Neural progenitor cell (in vitro differentiated cells): ENCODE results near the gene SUCLA2. TPM values are rescaled to one million over a fixed set of nuclear protein-coding genes. Genes with fewer than 3 reads are reported as not detected.

ENCODE experiments used
- DNase-seq: peaks from one replicate; pipeline ENCODE4 v3.0.0-alpha.2; 2016; ENCODE audit warnings: low spot score
- H2AFZ ChIP-seq: fragments of 200-600 bp; sonication (generic); replicated peaks from 2 replicates; pipeline ENCODE4 v1.6.1; 2016; ENCODE audit warnings: antibody characterized with exemption
- H3F3A ChIP-seq: fragments of 200-600 bp; sonication (generic); 2 replicates; pipeline ENCODE4 v1.6.1; 2016; ENCODE audit warnings: antibody characterized with exemption, low read depth
- H3K27ac ChIP-seq: fragments of 200-600 bp; sonication (generic); 2 replicates; pipeline ENCODE4 v1.5.1; 2016; ENCODE audit warnings: mild to moderate bottlenecking
- H3K27me3 ChIP-seq: fragments of 200-600 bp; sonication (generic); 2 replicates; pipeline ENCODE4 v1.6.1; 2016; ENCODE audit warnings: mild to moderate bottlenecking, moderate library complexity
- H3K36me3 ChIP-seq: fragments of 200-600 bp; sonication (generic); 2 replicates; pipeline ENCODE4 v1.5.1; 2016
- H3K4me1 ChIP-seq: fragments of 200-600 bp; sonication (generic); 2 replicates; pipeline ENCODE4 v1.6.1; 2016; ENCODE audit warnings: mixed run types
- H3K4me2 ChIP-seq: fragments of 200-600 bp; sonication (generic); 2 replicates; pipeline ENCODE4 v1.6.1; 2016
- H3K4me3 ChIP-seq: fragments of 200-600 bp; sonication (generic); 2 replicates; pipeline ENCODE4 v1.5.1; 2016
- H3K79me2 ChIP-seq: fragments of 200-600 bp; sonication (generic); 2 replicates; pipeline ENCODE4 v1.6.1; 2016; ENCODE audit warnings: low read depth
- H3K9ac ChIP-seq: fragments of 200-600 bp; sonication (generic); 2 replicates; pipeline ENCODE4 v1.6.1; 2016
- H3K9me3 ChIP-seq: fragments of 200-600 bp; sonication (generic); 2 replicates; pipeline ENCODE4 v1.5.1; 2016; ENCODE audit warnings: low read depth
- H4K20me1 ChIP-seq: fragments of 200-600 bp; sonication (generic); 2 replicates; pipeline ENCODE4 v1.6.1; 2016; ENCODE audit warnings: low read depth
- H3K27ac Mint-ChIP-seq: 3 replicates; pipeline ENCODE4 v1.8.0; 2021; ENCODE audit warnings: mixed read lengths
- H3K27me3 Mint-ChIP-seq: 2 replicates; pipeline ENCODE4 v1.8.0; 2022; ENCODE audit warnings: low read depth, mild to moderate bottlenecking, inconsistent platforms, moderate library complexity, mixed read lengths; ENCODE audit not compliant: insufficient read depth
- H3K36me3 Mint-ChIP-seq: 3 replicates; pipeline ENCODE4 v1.8.0; 2021; ENCODE audit warnings: mixed read lengths
- H3K4me1 Mint-ChIP-seq: 3 replicates; pipeline ENCODE4 v1.8.0; 2021; ENCODE audit warnings: mixed read lengths
- H3K4me3 Mint-ChIP-seq: 3 replicates; pipeline ENCODE4 v1.8.0; 2021; ENCODE audit warnings: mild to moderate bottlenecking, moderate library complexity, mixed read lengths
- H3K9me3 Mint-ChIP-seq: 3 replicates; pipeline ENCODE4 v1.8.0; 2020; ENCODE audit warnings: mixed read lengths
- CTCF ChIP-seq: fragments of 200-600 bp; sonication (generic); IDR thresholded peaks from 2 replicates; pipeline ENCODE4 v1.5.1; 2017; ENCODE audit warnings: antibody characterized with exemption, mild to moderate bottlenecking
- EZH2 ChIP-seq: fragments of 200-600 bp; sonication (generic); IDR thresholded peaks from 2 replicates; pipeline ENCODE4 v1.6.1; 2017; ENCODE audit warnings: antibody characterized with exemption, mild to moderate bottlenecking, moderate library complexity
- EZH2phosphoT487 ChIP-seq: fragments of 200-600 bp; sonication (generic); IDR thresholded peaks from 2 replicates; pipeline ENCODE4 v1.6.1; 2017; ENCODE audit warnings: antibody characterized with exemption
- total RNA-seq: library from RNA; depleted of rRNA; stranded (reverse); fragments of >200 nt; gene quantifications from 2 replicates; pipeline ENCODE4 v1.2.3, GENCODE V29; 2015; ENCODE audit warnings: low replicate concordance

Gene SUCLA2
- total RNA-seq, 1 donor from 2014 or later = 100 TPM

DNA sequence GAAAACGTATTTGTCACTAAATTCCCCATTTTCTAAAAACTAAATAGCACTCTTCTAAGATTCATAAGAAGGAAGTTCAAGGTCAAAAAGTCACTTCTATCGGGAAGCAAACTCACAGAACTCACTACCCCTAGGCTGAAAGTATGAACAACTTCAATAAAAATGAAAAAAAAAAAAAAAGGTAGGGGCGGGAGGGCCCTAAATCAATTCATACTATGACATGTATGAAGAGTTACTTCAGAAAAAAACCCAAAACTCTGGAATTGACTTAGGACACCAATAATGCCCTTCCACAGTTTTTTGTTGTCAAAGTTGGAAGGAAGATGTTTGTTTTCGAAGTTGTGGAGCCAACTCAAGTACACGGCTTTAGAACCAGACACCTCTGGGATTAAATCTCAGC lies 1.1 kb downstream of the SUCLA2 start:
- peak overlapping the region; percentile 99 for H3K4me3 Mint-ChIP-seq
- peaks cover 4% of the 10 kb centered on the region for H3K27me3 Mint-ChIP-seq
- Histone ChIP-seq H3K4me1 (peaks cover 11% of the 10 kb centered on the region), H3K36me3 (peaks cover 5% of the 10 kb centered on the region), H2AFZ (no peak overlapping the region), H3K79me2 (peaks cover 61% of the 10 kb centered on the region), H4K20me1 (no peaks in the 10 kb centered on the region), H3K9ac (peak overlapping the region; percentile 88), H3K9me3 (no peaks in the 10 kb centered on the region), H3K4me2 (peak overlapping the region; percentile 81), H3K27ac (no peak overlapping the region), H3K27me3 (no peaks in the 10 kb centered on the region), H3K4me3 (peak overlapping the region; percentile 93), H3F3A (peaks cover 10% of the 10 kb centered on the region)
- peaks cover 21% of the 10 kb centered on the region for H3K4me1 Mint-ChIP-seq
- H3K36me3 Mint-ChIP-seq = peaks cover 10% of the 10 kb centered on the region
- H3K9me3 Mint-ChIP-seq = no peaks in the 10 kb centered on the region
- DNase-seq = no peak
- no peak overlapping the region for H3K27ac Mint-ChIP-seq
- TF ChIP-seq EZH2phosphoT487 (no peak), EZH2 (no peak), CTCF (no peak)

- Mint-ChIP-seq H3K27ac (no peak overlapping the region), H3K4me3 (no peak overlapping the region), H3K36me3 (peaks cover 23% of the 10 kb centered on the region), H3K9me3 (no peaks in the 10 kb centered on the region), H3K27me3 (peaks cover 4% of the 10 kb centered on the region), H3K4me1 (peaks cover 21% of the 10 kb centered on the region)
- no peak for DNase-seq
- Histone ChIP-seq H2AFZ (no peak overlapping the region), H3K4me2 (no peak overlapping the region), H3F3A (peaks cover 9% of the 10 kb centered on the region), H3K27ac (no peak overlapping the region), H3K4me3 (no peak overlapping the region), H3K36me3 (peaks cover 11% of the 10 kb centered on the region), H3K9me3 (no peaks in the 10 kb centered on the region), H3K4me1 (peaks cover 11% of the 10 kb centered on the region), H3K27me3 (no peaks in the 10 kb centered on the region), H4K20me1 (no peaks in the 10 kb centered on the region), H3K9ac (no peak overlapping the region), H3K79me2 (peaks cover 82% of the 10 kb centered on the region)
- TF ChIP-seq CTCF (no peak), EZH2 (no peak), EZH2phosphoT487 (no peak)
Measured at GRCh38 chr13:47997384-47997783, 3.7 kb downstream of the SUCLA2 start.

GRCh38 chr13:47991859-47992258 lies 9.2 kb downstream of the SUCLA2 start:
- no peaks in the 10 kb centered on the region for H3K4me1 ChIP-seq
- H3K36me3 Mint-ChIP-seq = peaks cover 45% of the 10 kb centered on the region
- no peak overlapping the region for H3K4me2 ChIP-seq
- no peaks in the 10 kb centered on the region for H3K27me3 ChIP-seq
- H3K9me3 ChIP-seq = no peaks in the 10 kb centered on the region
- no peak overlapping the region for H2AFZ ChIP-seq
- H3K4me1 Mint-ChIP-seq = no peaks in the 10 kb centered on the region
- peaks cover 68% of the 10 kb centered on the region for H3K79me2 ChIP-seq
- peaks cover 29% of the 10 kb centered on the region for H3K36me3 ChIP-seq
- no peak overlapping the region for H3K27ac Mint-ChIP-seq
- no peak for TF ChIP-seq EZH2phosphoT487
- no peak for TF ChIP-seq CTCF
- TF ChIP-seq EZH2 = no peak
- H3K27ac ChIP-seq = no peak overlapping the region
- H3K9me3 Mint-ChIP-seq = no peaks in the 10 kb centered on the region
- H3F3A ChIP-seq = no peaks in the 10 kb centered on the region
- H3K4me3 ChIP-seq = no peak overlapping the region
- peaks cover 2% of the 10 kb centered on the region for H3K27me3 Mint-ChIP-seq
- no peak overlapping the region for H3K4me3 Mint-ChIP-seq
- H4K20me1 ChIP-seq = no peaks in the 10 kb centered on the region
- no peak overlapping the region for H3K9ac ChIP-seq
- DNase-seq = no peak
